Adipocyte (in vitro differentiated cells): Measurements from ENCODE around the gene SIK2.

Experiments
- DNase-seq: peaks from one replicate; pipeline ENCODE4 v3.0.0-alpha.2; 2015; ENCODE audit warnings: low read depth
- H3K27me3 ChIP-seq: replicated peaks from 2 replicates; pipeline ENCODE4 v1.7.0; 2013; ENCODE audit warnings: mild to moderate bottlenecking, low read length, moderate library complexity; ENCODE audit not compliant: control insufficient read depth, insufficient read depth
- H3K36me3 ChIP-seq: 2 replicates; pipeline ENCODE4 v1.7.0; 2013; ENCODE audit warnings: low read length, mild to moderate bottlenecking, moderate library complexity; ENCODE audit not compliant: control insufficient read depth, insufficient read depth, severe bottlenecking
- H3K4me1 ChIP-seq: 2 replicates; pipeline ENCODE4 v1.7.0; 2013; ENCODE audit warnings: mild to moderate bottlenecking, low read length, moderate library complexity; ENCODE audit not compliant: control insufficient read depth, insufficient read depth
- H3K4me3 ChIP-seq: 2 replicates; pipeline ENCODE4 v1.7.0; 2013; ENCODE audit warnings: mild to moderate bottlenecking, low read length, moderate library complexity
- H3K9ac ChIP-seq: 2 replicates; pipeline ENCODE4 v1.7.0; 2013; ENCODE audit warnings: mild to moderate bottlenecking, low read length, moderate library complexity
- H3K9me3 ChIP-seq: 2 replicates; pipeline ENCODE4 v1.7.0; 2013; ENCODE audit warnings: mild to moderate bottlenecking, low read length, moderate library complexity; ENCODE audit not compliant: control insufficient read depth

The SIK2 gene

GRCh38 chr11:111733016-111733415 lies 130.8 kb downstream of the SIK2 start:
- Histone ChIP-seq H3K4me3 (peak overlapping the region; percentile 28), H3K9ac (peak overlapping the region; percentile 95), H3K27me3 (no peaks in the 10 kb centered on the region), H3K36me3 (peaks cover 5% of the 10 kb centered on the region), H3K4me1 (peaks cover 86% of the 10 kb centered on the region), H3K9me3 (no peaks in the 10 kb centered on the region)
- DNase-seq: peak; percentile 85

GRCh38 chr11:111733611-111734088 lies 131.4 kb downstream of the SIK2 start:
- H3K9ac ChIP-seq: peak overlapping the region; percentile 95
- no peaks in the 10 kb centered on the region for H3K9me3 ChIP-seq
- H3K4me1 ChIP-seq: peaks cover 93% of the 10 kb centered on the region
- DNase-seq: no peak
- peak overlapping the region; percentile 19 for H3K4me3 ChIP-seq
- peaks cover 10% of the 10 kb centered on the region for H3K36me3 ChIP-seq
- H3K27me3 ChIP-seq: no peaks in the 10 kb centered on the region

DNA sequence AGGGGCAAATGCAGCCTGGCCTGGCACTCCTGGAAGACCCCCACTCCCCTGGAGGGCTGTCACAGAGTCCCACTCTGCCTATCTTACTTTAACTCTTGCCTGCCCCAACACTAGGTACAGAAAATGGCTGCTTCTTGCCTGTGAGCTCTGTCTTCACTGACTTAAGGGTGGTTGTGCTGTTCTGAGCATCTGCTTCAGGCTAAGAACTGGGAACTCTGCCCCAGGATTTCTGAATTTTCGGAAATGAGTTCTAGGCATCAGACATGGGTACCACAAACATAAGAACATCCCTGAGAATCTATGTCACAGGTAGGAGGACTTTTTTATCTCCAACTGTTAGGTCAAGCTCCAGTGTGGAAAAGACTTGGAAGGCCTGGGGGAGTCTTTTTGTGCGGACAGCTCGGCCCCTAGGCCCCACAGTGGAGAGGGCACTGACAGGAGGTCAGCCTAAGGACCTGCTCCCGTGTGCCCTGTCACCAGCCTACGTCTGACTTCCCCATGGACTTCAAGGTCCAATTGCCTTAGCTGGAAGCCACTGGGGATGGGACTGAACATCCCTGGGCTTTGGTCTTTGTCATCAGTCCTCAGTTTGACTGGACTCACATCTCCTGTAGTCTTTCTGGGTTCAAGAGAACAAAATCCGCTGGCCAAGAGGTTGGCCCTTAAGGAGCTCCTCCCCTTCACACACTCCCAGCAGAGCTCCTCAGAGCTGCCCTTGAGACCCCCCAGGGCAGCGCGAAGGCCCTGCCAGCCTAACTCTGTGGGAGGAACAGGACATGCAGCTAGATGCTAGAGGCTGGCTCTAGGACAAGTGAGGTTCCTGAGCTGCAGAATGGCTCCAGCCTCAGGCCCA lies 132.1 kb downstream of the SIK2 start:
- DNase-seq: peak; percentile 30
- no peaks in the 10 kb centered on the region for H3K9me3 ChIP-seq
- H3K27me3 ChIP-seq: no peaks in the 10 kb centered on the region
- H3K4me3 ChIP-seq: peak overlapping the region; percentile 71
- peak overlapping the region; percentile 95 for H3K9ac ChIP-seq
- H3K36me3 ChIP-seq: peaks cover 15% of the 10 kb centered on the region
- peaks cover 99% of the 10 kb centered on the region for H3K4me1 ChIP-seq

DNA sequence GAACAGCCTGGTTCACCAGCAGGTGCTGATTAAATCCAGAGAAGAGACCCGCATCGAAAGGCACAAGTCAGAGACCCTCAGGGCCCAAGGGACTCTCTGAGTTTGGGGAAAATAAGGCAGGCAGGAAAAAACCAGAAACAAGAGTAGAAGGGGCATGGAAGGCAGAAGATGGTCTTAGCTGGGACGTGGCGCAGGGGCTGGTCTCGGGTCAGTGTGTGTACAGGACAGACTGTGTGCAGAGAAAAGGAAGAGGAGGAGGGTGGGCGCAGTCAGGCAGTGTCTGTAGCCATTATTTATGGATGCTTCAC lies 132.7 kb downstream of the SIK2 start:
- H3K9me3 ChIP-seq: no peaks in the 10 kb centered on the region
- peaks cover 96% of the 10 kb centered on the region for H3K4me1 ChIP-seq
- no peaks in the 10 kb centered on the region for H3K27me3 ChIP-seq
- DNase-seq: no peak
- peak overlapping the region; percentile 71 for H3K4me3 ChIP-seq
- H3K36me3 ChIP-seq: peaks cover 19% of the 10 kb centered on the region
- peak overlapping the region; percentile 95 for H3K9ac ChIP-seq

- H3K9me3 ChIP-seq: no peaks in the 10 kb centered on the region
- peaks cover 90% of the 10 kb centered on the region for H3K4me1 ChIP-seq
- H3K36me3 ChIP-seq: peaks cover 25% of the 10 kb centered on the region
- DNase-seq: peak; percentile 99
- H3K9ac ChIP-seq: peak overlapping the region; percentile 95
- no peaks in the 10 kb centered on the region for H3K27me3 ChIP-seq
- H3K4me3 ChIP-seq: peak overlapping the region; percentile 71
These were observed 133.2 kb downstream of the SIK2 start for GRCh38 chr11:111735262-111736116.

GRCh38 chr11:111736181-111736590 lies 133.9 kb downstream of the SIK2 start:
- peak overlapping the region; percentile 95 for H3K9ac ChIP-seq
- no peaks in the 10 kb centered on the region for H3K9me3 ChIP-seq
- DNase-seq: peak; percentile 63
- H3K27me3 ChIP-seq: no peaks in the 10 kb centered on the region
- H3K4me1 ChIP-seq: peaks cover 83% of the 10 kb centered on the region
- H3K4me3 ChIP-seq: peak overlapping the region; percentile 49
- peaks cover 32% of the 10 kb centered on the region for H3K36me3 ChIP-seq

DNA sequence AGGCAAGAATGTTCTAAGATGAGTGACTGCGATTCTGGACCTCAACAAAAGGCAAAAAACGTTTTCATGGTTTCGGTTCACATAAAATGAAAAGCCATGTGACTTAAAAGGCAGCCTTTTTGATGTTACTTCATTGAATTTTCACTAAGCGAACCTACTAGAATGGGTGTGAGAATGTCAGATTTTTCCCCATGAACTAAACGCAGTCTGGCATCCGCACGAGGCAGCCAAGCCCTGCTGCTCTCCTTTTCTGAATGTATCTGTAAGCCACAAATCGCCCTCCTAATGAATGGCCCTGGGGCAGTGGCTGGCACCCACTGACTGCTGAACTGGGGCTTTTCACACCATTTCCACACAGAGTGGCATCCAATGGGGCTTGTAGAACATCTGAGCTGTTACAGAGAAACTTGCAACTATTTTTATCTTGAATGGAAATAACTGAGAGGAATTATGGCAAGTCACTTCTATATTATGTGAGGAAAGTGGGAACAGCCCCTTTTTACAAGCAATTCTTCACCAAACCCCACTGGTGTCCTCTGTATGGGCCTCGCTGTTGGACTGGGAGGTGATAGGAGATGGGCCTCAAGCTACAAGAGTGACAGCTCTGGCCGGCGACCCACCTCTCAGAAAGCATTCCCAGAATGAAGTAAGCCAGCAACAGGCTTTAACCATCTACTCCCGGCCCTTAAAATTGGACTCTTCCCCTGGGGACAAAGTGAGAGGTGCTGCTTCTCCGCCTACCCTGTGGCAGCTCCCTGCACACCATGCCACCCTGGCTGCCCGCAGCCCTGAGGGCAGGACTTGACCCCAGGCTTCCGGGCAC lies 134.6 kb downstream of the SIK2 start:
- Histone ChIP-seq H3K4me3 (peak overlapping the region; percentile 49), H3K9me3 (no peaks in the 10 kb centered on the region), H3K9ac (peak overlapping the region; percentile 95), H3K36me3 (peaks cover 38% of the 10 kb centered on the region), H3K4me1 (peaks cover 77% of the 10 kb centered on the region), H3K27me3 (no peaks in the 10 kb centered on the region)
- DNase-seq: no peak

DNA sequence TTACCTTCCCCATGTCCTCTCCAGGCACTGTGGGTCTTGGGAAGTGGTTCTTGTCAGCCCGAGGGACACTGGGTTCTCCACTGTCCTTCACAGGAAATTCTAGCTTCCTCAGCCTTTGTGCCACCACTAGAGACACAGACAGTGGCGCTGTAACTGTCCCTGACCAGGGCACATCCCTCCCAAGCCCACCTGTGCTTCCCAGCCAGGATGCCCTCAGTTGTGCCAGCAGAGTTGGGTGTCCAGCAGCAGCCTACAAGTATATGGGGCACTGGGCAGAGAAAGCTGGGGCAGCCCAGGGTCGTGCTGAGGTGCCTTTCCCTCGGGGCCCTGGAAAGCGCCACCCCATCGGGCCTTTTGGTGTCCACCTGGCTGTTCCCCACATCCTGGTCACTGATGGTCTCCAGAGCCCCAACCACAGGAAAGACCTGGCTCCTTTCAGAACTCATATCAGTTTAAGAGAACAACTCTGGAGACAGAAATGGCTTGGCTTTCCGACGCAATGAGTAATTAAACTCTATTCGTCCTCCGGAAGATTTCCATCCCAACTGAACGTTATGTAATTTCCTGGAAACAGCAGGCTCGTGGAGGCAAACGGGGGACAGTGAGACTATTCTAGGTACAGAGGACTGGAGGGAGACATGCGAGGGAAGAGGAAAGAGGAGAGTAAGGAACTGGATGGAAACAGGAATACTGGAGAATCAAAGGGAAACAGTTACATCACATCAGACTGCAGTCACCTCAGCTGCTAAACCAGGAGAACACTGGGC lies 135.4 kb downstream of the SIK2 start:
- DNase-seq: no peak
- Histone ChIP-seq H3K4me1 (peaks cover 69% of the 10 kb centered on the region), H3K27me3 (no peaks in the 10 kb centered on the region), H3K9me3 (no peaks in the 10 kb centered on the region), H3K4me3 (peak overlapping the region; percentile 35), H3K9ac (peak overlapping the region; percentile 95), H3K36me3 (peaks cover 46% of the 10 kb centered on the region)

- DNase-seq: no peak
- peaks cover 63% of the 10 kb centered on the region for H3K36me3 ChIP-seq
- H3K9ac ChIP-seq: peak overlapping the region; percentile 95
- H3K4me3 ChIP-seq: no peak overlapping the region
- H3K4me1 ChIP-seq: peaks cover 65% of the 10 kb centered on the region
- H3K27me3 ChIP-seq: no peaks in the 10 kb centered on the region
- no peaks in the 10 kb centered on the region for H3K9me3 ChIP-seq
These were observed 137.1 kb downstream of the SIK2 start for GRCh38 chr11:111739299-111739698.

GRCh38 chr11:111741751-111742150 lies 139.5 kb downstream of the SIK2 start:
- peaks cover 64% of the 10 kb centered on the region for H3K4me1 ChIP-seq
- no peak for DNase-seq
- no peaks in the 10 kb centered on the region for H3K27me3 ChIP-seq
- no peak overlapping the region for H3K9ac ChIP-seq
- H3K36me3 ChIP-seq: peaks cover 77% of the 10 kb centered on the region
- no peaks in the 10 kb centered on the region for H3K9me3 ChIP-seq
- no peak overlapping the region for H3K4me3 ChIP-seq
